ENCODE measurements around the gene PROCA1. TPM values are rescaled to one million over a fixed set of nuclear protein-coding genes. Genes with fewer than 3 reads are reported as not detected.

Gene PROCA1
- total and polyA plus RNA-seq, 2 of the 13 experiments (the other 11 are each of a cell fraction or from before 2014, with no cell fraction given), result 0.73 to 1.5 TPM

GRCh38 chr17:28725660-28726225 lies 14.1 kb upstream of the PROCA1 start (continued):
- TF ChIP-seq CHD2 (IDR thresholded peaks at IDR 0.05; ENCODE audit: low read depth, low read length), result 0 out of 2 replicates have a peak, but pooled peaks have one; percentile 31
- TF ChIP-seq BORCS8-MEF2B (CRISPR knock-in tag; IDR thresholded peaks at IDR 0.05), result peak; percentile 22; the same call in 1 of the 2 replicates
- TF ChIP-seq MYPOP (CRISPR knock-in tag; IDR thresholded peaks at IDR 0.05), result 0 out of 2 replicates have a peak, but pooled peaks have one; percentile 29
- no peak; the same call in 1 of the 2 replicates for TF ChIP-seq ZNF816 (CRISPR knock-in tag; IDR thresholded peaks at IDR 0.05; ENCODE audit: borderline replicate concordance)
- peak; percentile 89 for TF ChIP-seq YEATS4 (CRISPR knock-in tag; IDR thresholded peaks at IDR 0.05; ENCODE audit: borderline replicate concordance)
- no peak for TF ChIP-seq TGIF2 (CRISPR knock-in tag; IDR thresholded peaks at IDR 0.05)
- no peak for TF ChIP-seq FOXO4 (CRISPR knock-in tag; conservative IDR thresholded peaks at IDR 0.05)
- peak; percentile 82 for TF ChIP-seq ZNF543 (CRISPR knock-in tag; IDR thresholded peaks at IDR 0.05)
- TF ChIP-seq ZNF75D (CRISPR knock-in tag; IDR thresholded peaks at IDR 0.05; ENCODE audit: borderline replicate concordance), result no peak
- TF ChIP-seq BHLHE40 (IDR thresholded peaks at IDR 0.05; ENCODE audit: low read length), result peak; percentile 89
- no peak for TF ChIP-seq RCOR2 (CRISPR knock-in tag; IDR thresholded peaks at IDR 0.05)
- TF ChIP-seq HIC2 (CRISPR knock-in tag; IDR thresholded peaks at IDR 0.05; ENCODE audit: low read depth), result no peak; the same call in none of the 2 replicates
- TF ChIP-seq HOXA9 (CRISPR knock-in tag; IDR thresholded peaks at IDR 0.05; ENCODE audit: borderline replicate concordance), result no peak
- no peak for TF ChIP-seq ZNF264 (CRISPR knock-in tag; IDR thresholded peaks at IDR 0.05)
- no peak for TF ChIP-seq ZNF773 (CRISPR knock-in tag; IDR thresholded peaks at IDR 0.05; ENCODE audit: borderline replicate concordance)
- TF ChIP-seq ARNT (IDR thresholded peaks at IDR 0.05), result no peak
- peak; percentile 68 for TF ChIP-seq NRL (CRISPR knock-in tag; IDR thresholded peaks at IDR 0.05; ENCODE audit: borderline replicate concordance)
- TF ChIP-seq FOXK1 (CRISPR knock-in tag; IDR thresholded peaks at IDR 0.05; ENCODE audit: borderline replicate concordance, low read depth), result no peak
- no peak for TF ChIP-seq SMARCE1 (IDR thresholded peaks at IDR 0.05; ENCODE audit: borderline replicate concordance)
- TF ChIP-seq ZNF296 (CRISPR knock-in tag; conservative IDR thresholded peaks at IDR 0.05), result no peak
- TF ChIP-seq MLX (CRISPR knock-in tag; IDR thresholded peaks at IDR 0.05), result no peak
- no peak for TF ChIP-seq YY1 (IDR thresholded peaks at IDR 0.05; ENCODE audit: insufficient read depth, insufficient replicate concordance, low read depth, low read length)
- TF ChIP-seq, protein P1, sequence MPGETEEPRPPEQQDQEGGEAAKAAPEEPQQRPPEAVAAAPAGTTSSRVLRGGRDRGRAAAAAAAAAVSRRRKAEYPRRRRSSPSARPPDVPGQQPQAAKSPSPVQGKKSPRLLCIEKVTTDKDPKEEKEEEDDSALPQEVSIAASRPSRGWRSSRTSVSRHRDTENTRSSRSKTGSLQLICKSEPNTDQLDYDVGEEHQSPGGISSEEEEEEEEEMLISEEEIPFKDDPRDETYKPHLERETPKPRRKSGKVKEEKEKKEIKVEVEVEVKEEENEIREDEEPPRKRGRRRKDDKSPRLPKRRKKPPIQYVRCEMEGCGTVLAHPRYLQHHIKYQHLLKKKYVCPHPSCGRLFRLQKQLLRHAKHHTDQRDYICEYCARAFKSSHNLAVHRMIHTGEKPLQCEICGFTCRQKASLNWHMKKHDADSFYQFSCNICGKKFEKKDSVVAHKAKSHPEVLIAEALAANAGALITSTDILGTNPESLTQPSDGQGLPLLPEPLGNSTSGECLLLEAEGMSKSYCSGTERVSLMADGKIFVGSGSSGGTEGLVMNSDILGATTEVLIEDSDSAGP (CRISPR knock-in tag; IDR thresholded peaks at IDR 0.05; ENCODE audit: borderline replicate concordance), result peak; percentile 82
- TF ChIP-seq MBNL3 (CRISPR knock-in tag; conservative IDR thresholded peaks at IDR 0.05), result no peak
- no peak for TF ChIP-seq ELF4 (CRISPR knock-in tag; IDR thresholded peaks at IDR 0.05; ENCODE audit: borderline replicate concordance)

Data from HepG2 (cell line).